M059J (cell line): Measurements from ENCODE around the gene PAFAH2. TPM values are rescaled to one million over a fixed set of nuclear protein-coding genes. Genes with fewer than 3 reads are reported as not detected.
"Not testable (repeated sequence)": the region's sequence is repeated elsewhere in the genome, so short reads cannot be mapped to it uniquely, and the experiment has no call there.

Experiments
- DNase-seq: peaks from one replicate; pipeline ENCODE4 v3.0.0-alpha.2; 2012; ENCODE audit warnings: low read depth
- total RNA-seq: library from RNA; depleted of rRNA; stranded (reverse); fragments of >200 nt; shearing (Covaris generic); gene quantifications from 2 replicates; pipeline ENCODE4 v1.2.3, GENCODE V29; 2014

The PAFAH2 gene
- total RNA-seq, 1 experiment from 2014 or later, result 7.5 TPM

DNA sequence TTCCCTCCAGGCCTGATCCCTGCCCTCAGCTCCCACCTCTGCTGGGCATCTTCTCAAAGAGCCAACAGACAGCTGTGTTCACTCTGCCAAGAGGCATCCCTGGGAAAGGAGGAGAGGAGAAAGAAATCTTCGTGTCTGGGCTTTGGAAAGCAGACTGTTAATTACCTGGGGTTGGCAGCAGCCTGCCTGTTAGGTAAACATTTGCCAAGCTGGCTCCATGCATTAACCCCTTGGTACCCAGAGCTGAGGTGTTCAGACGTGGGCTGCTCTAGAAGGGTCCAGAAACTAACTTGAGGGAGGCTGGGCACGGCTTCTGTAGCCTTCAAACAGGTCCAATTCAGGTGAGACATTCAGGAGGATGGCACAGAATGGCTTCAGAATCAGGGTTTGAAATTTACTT is 15.0 kb upstream of the PAFAH2 start:
- DNase-seq, result no peak

DNA sequence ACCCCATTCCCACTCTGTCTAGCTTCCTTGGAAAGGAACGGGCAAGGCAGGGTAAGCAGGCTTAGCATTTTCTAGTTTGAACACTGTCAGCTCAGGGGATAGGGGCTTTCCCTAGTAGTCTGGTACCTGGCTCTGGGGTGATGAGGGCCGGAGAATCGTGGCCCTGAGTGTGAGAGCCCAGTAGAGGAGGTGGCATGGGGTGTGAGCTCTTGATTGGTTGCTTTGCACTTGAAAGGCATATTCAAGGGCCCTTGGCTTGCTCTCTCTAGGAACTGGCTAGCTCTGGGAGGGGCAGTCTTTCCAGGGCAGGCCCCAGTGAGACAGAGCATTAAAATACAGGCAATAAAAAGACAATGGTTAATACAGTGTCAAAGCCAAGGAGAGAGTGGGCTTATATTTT is 13.0 kb upstream of the PAFAH2 start:
- DNase-seq, result no peak

DNA sequence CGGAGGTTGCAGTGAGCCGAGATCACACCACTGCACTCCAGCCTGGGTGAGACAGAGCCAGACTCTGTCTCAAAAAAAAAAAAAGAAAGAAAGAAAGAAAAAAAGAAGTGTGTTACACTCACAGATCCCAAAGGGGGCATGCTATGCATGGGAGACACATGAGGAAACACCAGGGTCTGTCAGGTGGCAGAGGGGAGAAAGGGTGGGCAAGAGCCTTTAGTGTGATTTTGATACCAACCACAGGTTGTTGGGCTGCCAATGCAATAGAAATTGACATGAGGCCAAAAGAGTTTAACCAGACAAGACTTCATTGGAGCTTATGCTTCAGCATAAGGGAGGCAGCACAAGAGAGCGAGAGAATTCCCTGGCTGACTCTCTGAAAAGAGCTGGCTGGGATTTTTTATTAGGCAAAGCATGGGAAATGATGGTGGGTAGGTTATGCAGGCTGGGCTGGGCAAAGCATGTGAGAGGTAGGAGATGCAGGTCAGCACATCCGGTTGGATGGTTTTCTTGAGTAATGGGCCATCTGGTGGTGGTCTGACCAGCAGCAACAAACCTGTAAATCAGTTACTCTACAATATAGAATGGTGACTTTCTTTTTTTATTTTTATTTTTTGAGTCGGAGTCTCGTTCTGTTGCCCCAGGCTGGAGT is 12.1 kb upstream of the PAFAH2 start:
- DNase-seq, result peak; percentile 37

DNA sequence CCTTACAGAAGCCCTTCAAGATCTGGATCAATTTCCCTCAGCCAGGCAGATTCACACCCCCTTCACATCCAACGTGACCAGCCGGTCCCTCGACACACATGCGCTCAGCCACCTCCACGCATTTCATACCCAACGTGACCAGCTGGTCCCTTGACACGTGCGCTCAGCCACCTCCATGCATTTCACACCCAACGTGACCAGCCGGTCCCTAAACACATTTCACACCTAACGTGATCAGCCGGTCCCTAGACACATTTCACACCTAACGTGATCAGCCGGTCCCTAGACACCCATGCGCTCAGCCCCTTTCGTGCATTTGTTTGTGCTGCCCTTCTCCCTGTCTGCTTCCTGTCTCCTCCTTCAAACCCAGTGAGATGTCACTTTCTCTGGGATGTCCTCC is 8.8 kb upstream of the PAFAH2 start:
- DNase-seq, result no peak

DNA sequence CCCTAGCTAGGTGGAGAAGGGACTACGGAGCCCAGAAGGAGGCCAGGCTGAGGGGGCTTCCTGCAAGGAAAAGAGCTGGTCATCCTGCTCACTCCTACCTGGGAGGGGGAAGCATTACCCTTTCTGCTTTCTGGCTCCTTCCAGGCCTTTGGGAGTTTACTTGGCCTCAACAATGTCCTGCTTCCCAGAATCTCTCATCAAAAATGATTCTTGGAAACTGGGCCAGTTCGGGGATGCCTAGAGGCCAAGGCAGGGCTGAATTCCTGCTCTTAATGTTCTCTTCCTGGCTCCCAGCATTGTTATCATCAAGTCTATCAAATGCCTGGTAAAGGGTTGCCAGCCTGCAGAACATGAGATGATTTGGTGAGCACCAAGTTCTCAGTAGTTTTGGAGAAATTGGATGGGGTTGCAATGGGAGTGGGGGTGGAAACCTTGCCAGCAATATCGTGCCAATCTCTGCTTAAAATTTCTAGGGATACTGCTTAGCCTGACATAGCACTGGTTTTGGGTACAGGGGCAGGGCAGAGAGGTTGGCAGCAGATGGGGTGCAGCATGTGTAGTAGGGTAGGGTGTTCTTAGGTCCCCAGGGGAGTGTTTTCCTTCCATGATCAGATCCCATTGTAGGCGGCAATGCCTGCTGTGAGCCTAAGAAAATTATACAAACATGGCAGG is 7.7 kb upstream of the PAFAH2 start:
- DNase-seq, result no peak

DNA sequence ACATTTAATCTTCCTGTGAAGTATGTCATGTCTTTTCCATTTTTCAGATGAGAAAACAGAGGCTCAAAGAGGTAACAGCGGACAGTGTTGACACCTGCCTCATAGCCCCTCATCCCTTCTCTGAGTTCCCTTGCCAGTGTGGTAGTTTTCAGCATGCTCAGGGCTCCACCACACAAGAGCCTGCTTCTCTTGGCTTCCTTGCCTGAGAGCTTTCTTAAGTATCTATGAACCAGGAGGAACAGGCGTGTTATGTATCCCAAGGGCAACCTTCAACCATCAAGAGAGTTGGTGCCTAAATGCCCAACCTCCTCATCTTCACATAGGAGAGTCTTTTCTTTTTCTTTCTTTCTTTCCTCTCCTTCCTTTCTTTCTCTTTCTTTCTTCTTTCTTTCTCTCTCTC is 5.9 kb upstream of the PAFAH2 start:
- no peak for DNase-seq

DNA sequence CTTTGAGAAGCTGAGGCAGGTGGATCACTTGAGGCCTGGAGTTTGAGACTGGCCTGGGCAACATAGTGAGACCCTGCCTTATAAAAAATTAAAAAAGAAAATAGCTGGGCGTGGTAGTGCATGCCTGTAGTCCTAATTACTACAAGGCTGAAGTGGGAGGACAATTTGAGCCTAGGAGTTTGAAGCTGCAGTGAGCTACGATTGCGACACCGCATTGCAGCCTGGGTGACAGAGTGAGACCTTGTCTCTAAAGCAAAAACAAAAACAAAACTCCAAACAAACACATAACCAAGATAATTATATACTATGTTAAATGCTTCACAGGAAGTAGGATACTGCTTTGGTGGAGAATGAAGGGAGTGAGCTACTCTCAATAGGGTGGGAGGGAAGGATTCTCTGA is 5.4 kb upstream of the PAFAH2 start:
- no peak for DNase-seq

DNA sequence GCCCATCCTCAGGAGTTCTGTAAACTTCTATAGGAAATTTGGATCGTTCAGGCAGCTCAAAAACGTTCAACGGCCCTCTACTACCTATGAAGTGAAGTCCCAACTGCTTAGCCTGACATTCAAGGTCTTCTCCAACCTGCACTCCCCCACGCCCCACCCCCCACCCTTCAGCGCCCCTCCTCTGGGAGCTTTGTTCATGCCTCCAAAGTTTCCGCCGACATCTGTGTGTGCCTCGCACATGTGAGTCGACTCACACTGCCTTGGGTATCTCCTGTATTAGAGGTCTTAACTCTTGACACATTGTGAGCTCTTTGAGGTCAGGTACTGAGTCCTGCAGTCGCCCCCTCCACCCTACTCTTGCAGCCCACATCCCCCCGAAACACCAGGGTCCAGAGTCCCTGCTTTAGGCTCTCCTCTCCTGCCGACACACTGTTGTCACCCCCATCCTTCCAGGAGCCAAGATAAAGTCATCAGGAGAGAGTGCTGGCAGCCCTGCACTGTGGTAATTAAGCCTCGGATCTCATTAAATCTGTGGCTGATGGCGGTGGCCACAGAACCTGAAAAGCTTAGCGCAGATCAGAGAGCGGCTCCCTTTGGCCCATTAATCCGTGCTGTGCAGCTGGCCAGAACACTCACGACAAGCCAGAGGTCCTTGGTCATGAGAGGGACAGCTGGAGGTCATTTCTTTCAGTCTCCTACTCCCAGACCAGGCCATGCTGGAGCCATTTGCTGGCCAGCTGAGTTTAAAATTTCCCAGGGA is 1.4 kb upstream of the PAFAH2 start:
- no peak for DNase-seq

DNA sequence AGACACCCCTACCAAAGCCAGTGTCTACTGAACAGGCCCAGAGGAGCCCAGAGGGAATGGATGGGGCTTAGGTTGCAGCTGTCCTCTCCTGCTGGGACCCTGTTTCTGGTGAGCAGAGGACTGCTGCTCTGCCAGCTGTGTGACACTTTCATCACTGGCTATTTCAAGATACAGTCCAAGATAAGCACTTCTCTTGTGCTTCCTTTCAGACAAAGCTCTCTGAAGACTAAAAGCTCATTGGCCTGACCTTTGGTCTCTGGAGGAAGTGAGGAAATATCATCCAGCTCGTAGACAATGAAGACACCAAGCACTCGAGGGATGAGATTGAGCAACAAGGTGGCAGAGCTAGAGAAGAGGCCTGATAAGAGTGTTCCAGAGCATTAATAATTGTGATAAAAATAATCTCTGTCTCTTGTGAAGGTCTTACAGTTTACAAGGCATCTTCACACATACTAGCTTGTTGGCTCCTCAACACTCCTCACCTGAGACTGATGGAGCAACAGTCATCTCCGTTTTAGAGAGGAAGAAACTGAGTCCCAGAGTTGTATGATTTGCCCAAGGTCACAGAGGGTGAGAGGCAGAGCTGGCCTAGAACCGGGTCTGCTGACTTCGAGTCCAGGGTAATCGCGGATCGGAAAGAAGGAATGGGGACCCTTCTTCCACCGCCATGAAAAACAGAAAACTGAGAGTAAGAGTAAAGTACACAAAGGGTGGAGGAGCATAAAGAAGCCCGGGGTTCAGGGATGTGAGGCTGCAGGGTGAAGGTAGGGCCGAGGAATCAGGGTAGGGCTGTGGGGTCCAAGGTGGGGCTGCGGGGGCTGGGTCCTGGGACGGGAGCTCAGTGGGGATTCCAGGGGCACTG is 666 bp downstream of the PAFAH2 start:
- peak; percentile 42 for DNase-seq

DNA sequence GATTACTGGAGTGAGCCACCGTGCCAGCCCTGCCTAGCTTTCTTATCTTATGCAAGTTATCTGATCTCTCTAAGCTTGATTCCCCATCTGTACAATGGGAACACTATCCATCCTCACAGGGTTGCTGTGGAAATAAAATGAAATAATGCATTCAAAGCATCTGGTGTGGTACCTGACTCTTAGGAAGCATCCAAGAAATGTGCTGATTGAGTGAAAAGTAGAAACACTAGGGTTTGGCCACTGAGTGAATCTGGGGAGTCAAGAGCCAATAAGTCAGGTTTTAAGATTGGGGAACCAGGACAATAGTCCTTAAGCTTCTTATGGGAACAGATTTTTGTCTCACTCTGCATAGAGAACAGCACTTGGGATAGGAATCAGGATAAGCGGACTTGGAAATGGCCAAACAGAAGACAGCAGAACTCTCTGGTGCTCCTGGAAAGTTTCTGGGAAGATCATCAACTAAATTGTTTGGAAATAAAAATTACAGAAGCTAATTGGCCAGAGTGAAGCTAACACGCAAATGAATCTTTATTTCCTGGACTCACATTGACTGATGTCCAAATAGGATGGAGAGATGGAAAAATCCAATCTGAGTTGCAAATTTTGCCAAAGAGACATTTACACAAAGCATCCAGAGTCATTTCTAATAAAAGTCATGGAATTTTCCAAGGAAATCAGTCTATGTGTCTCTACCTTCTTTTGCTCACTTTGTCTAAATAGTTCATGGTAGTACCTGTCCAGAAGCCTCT is 3.3 kb downstream of the PAFAH2 start:
- no peak for DNase-seq

DNA sequence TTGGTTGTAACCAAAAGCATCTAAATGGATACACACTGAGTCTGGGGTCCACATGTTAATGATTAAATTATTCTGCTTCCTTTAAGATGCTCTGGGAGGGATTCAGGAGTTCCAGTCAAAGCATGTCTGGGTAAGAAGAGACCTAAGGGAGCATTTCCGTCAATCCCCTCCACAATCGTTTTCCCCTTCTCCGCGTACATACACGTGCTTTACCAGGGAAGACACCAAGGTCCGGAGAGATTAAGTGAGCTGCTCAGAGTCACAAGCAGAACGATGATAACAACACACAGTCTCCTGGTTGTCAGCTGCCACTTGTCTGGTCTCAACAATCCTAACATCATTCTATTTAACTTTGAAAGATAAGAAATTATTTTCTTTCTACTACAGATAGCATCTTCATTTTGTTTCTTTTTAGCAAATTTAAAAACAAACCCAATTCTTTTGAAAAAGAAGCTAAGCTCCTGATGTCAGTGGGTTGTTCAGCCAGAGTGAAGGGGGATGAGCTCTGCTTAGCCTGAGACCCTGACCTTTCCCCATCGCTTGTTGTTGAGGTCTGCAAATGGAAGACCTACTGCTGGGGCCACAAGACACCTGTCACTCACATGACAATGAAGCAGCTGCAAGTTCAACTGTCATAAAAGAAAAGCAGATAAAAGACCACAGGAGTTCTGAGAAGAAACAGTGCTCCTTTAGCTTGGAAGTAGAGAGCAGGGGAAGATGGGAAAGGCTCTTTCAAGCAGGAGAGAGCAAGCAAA is 4.5 kb downstream of the PAFAH2 start:
- DNase-seq, result no peak

DNA sequence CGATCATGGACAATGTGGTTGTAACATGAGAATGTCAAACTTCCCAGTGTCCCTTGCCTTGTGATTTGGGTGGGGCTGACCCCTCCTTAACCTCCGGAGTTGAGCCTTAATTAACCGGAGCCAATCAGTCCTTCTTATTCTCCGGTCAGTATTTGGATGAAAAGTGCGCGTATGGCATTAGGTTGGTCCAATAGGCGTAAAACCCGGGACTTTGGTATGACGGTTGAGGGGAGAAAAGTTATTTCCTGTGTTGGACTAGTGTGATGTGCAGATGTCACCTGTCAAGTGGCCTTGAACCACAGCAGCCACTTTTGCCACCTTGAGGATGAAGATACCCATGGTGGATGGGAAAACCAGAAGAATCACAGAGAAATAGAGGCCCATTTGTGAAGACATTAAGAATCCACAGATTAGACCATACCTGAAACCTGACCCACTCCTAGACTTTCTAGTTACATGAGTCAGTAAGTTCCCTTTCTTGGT is 5.1 kb downstream of the PAFAH2 start:
- no peak for DNase-seq

DNA sequence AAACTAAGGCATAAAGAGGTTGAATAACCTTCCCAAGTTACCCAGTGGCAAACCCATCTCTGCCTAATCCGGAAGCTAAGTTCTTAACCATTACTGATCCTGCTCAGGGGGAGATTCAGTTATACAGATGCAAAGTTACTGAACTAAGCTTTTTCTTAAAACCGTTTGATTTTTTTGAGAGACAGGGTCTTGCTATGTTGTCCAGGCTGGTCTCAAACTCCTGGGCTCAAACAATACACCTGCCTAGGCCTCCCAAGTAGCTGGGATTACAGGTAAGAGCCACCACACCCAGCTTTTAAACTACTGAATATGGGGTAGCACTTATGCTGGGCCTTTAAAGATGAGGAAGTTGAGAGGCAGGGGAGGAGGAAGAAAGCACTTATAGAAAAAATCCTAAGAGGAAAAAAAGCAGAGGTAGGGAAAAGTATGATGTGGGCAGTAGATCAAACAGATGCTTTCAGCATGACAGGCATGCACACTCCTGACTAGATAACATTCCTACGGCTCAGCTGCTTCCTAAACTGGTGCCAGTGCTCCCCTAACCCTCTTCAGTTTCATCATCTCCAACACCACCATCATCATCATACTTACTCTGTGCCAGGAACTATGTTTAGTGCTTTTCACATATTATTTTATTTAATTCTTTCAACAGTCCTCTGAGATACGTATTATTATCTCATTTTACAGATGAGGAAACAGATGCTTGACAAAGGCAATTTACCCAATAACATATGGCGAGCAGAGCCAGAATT is 5.8 kb downstream of the PAFAH2 start:
- DNase-seq, result no peak

DNA sequence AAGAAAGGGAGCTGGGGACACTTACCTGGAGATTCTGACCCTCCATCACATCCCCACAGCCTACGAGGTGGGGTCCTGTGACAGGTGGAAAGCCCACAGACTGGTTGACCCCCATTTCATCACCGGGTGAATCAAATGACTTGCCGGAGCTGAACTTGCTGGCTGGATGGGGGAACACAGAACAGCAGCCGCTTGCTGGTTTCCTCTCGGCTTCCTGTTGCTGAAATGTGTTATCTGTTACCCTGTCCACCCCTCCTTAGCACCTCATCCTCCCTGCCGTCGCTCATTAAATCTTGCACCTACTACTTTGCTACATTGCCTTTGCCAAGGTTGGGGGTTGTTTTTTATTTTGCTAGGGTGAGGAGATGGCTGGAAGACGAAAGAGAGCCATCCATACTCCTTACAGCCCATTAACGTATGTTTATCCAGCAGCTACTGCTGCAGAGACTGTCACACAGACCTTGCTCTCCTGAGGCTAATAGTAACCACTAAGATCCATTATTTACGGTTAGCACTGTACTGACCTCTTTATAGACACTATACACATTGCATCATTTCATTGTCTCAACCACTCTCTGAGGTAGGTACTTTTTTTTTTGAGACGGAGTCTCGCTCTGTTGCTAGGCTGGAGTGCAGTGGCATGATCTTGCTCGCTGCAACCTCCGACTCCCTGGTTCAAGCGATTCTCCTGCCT is 7.0 kb downstream of the PAFAH2 start:
- DNase-seq, result no peak

DNA sequence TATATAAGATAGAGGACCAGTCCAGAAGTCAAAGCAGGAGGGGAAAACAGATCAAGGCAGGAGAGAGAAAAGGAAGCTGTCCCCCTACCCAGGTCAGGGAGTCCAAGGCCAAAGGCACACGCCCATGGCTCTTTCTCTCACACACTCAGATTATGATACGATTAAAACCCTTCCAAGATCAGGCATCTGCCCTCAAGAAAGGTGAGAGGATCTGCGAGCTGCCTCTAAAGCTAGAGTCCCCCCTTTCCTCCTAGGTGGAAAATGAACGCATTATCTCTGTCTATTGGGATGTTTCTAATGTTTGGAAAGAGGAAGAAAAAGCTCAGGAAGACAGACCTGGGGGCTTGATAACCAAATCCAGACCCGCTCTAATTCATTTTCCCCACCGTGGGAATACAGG is 7.6 kb downstream of the PAFAH2 start:
- DNase-seq, result no peak

DNA sequence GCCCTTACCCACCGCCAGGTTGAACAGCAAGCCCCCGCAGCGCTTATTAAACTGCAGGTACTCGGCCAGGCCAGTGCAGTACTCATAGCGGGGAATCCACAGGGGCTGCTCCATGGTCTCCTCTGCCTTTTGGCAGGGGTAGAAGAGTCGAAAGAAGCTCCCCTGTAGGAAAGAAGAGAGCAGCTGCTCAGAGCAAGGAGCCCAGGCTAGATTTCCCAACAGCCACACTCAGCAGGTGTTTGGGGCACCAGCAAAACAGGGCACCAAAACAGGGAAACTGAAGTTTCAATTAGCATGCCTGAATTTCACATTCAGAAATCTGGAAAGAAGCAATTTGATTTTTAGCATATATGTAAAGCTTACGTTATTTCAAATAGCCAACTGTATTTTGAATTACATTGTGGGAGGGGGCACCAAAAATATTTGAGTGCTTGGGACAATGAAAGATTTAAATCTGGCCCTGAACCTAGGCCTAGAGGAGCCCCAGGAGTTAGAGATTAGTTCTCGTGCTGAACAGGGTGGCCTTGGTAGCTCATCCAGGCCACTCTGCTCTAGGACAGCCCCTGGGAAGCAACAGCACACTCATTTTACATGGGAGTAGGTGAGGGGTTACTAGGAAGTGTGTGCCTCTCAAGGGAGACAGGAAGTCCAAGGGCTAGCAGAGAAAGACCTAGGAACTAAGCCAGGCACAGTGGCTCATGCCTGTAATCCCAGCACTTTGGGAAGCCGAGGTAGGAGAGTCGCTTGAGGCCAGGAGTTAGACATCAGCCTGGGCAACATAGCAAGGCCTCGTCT is 8.2 kb downstream of the PAFAH2 start:
- no peak for DNase-seq

DNA sequence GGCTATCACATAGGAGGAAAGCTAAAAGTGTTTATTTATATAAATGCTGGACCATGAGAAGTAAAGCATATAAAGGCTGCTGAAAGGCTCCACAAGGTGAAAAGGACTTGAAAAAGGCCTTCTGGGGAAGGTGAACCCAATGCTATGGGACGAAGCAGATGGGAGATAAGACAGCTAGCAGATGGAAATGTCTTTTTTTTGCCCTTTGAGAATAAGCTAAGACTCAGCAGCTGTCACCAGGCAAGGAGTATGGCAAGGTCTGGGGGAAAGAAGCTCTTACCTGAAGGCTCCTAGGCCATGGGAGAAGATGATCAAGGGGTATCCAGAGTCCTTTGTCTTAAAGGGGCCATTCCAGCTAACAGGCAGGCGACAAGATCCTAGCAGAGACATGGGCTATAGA is 9.9 kb downstream of the PAFAH2 start:
- no peak for DNase-seq

DNA sequence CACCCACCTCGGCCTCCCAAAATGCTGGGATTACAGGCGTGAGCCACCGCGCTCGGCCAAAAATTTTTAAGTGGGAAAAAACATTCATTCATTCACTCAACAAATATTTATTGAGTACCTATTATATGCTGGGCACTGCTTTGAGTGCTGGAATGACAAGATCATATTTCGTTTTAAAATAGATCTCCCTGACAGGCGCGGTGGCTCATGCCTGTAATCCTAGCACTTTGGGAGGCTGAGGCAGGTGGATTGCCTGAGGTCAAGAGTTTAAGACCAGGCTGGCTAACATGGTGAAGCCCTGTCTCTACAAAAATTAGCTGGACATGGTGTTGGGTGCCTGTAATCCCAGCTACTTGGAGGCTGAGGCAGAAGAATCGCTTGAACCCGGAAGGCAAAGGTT is 11.1 kb downstream of the PAFAH2 start:
- not testable (repeated sequence) for DNase-seq
